Activated T-cell treated with anti-CD3 and anti-CD28 coated beads, Interleukin-2, amount 50 U/mL, for 24 hours (primary cell): ENCODE data around the gene ELMO1.
"Not testable (repeated sequence)": the region's sequence is repeated elsewhere in the genome, so short reads cannot be mapped to it uniquely, and the experiment has no call there.

ENCODE experiments used
- DNase-seq: peaks from one replicate; pipeline ENCODE4 v3.0.0-alpha.2; 2020
- H3K27ac Mint-ChIP-seq: 2 replicates; pipeline ENCODE4 v1.8.0; 2020; ENCODE audit warnings: mild to moderate bottlenecking, mixed read lengths
- H3K27me3 Mint-ChIP-seq: 2 replicates; pipeline ENCODE4 v1.8.0; 2020; ENCODE audit warnings: mixed read lengths
- H3K36me3 Mint-ChIP-seq: 2 replicates; pipeline ENCODE4 v1.8.0; 2020; ENCODE audit warnings: low read depth, mixed read lengths
- H3K4me1 Mint-ChIP-seq: 2 replicates; pipeline ENCODE4 v1.8.0; 2020; ENCODE audit warnings: low read depth, mixed read lengths
- H3K4me3 Mint-ChIP-seq: 2 replicates; pipeline ENCODE4 v1.8.0; 2020; ENCODE audit warnings: mild to moderate bottlenecking, moderate library complexity, mixed read lengths
- H3K9me3 Mint-ChIP-seq: 2 replicates; pipeline ENCODE4 v1.8.0; 2020; ENCODE audit warnings: mixed read lengths

ELMO1 gene

DNA sequence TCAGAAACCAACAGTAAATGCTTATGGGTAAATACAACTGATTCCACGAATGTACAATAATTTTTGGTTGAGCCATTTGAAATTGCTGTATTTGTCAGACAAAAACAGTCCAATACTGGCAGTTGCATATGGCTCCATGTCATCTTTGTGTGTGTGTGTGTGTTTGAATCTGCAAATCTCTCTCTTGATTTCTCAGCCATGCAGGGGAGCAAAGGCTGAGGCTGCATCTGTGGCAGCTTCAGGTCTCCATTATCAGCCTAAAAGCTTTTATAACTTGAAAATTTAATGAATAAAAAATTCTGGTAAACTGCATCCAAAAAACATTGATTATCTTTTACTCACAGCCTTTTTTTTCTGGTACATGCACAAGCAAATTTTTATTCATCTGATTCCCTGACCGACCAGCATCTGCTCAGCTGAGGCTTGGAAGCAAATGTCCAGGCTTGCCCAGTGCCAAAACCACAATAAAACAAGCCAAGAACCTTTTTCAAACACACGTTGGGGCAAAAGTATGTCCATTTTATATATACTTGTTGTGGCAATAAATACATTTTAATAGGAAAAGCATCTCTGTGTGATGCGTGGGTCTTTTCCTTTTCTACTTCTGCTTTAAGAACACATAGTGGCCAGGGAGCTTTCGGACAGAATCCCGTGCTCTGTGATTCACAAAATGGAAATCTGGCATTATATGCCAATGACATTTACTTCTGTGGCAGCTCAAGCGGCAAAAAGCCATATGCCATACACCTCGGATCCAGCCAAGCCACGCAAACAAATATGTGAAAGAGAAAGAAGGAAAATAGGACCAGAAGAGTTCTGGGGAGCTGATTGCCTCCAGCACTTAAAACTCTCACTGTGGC lies 448.8 kb downstream of the ELMO1 start:
- no peak for DNase-seq
- no peak overlapping the region for H3K27ac Mint-ChIP-seq
- no peaks in the 10 kb centered on the region for H3K9me3 Mint-ChIP-seq
- no peak overlapping the region for H3K4me3 Mint-ChIP-seq
- H3K27me3 Mint-ChIP-seq: no peaks in the 10 kb centered on the region
- H3K4me1 Mint-ChIP-seq: no peaks in the 10 kb centered on the region
- H3K36me3 Mint-ChIP-seq: peaks cover 52% of the 10 kb centered on the region

DNA sequence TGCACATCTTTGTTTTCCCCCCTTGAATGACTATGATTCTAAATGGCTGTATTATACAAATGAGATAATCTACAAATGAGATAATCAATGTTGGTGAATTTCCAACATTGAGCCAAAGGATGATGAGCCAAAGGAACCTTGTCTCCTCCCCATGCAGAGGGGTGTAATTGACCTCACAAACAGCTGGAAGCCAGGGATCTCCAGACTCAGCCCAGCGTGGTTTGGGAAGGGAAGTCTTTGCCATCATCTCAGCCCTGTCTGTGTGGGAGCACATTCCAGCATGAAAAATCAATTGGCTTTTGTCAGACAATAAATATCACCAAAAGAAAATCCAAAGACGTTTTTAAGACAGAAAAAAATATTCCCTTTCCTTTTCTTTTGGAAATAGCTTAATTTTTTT lies 452.9 kb downstream of the ELMO1 start:
- no peak for DNase-seq
- Mint-ChIP-seq H3K27ac (no peak overlapping the region), H3K9me3 (no peaks in the 10 kb centered on the region), H3K4me1 (peaks cover 18% of the 10 kb centered on the region), H3K27me3 (no peaks in the 10 kb centered on the region), H3K4me3 (no peak overlapping the region), H3K36me3 (peaks cover 40% of the 10 kb centered on the region)

DNA sequence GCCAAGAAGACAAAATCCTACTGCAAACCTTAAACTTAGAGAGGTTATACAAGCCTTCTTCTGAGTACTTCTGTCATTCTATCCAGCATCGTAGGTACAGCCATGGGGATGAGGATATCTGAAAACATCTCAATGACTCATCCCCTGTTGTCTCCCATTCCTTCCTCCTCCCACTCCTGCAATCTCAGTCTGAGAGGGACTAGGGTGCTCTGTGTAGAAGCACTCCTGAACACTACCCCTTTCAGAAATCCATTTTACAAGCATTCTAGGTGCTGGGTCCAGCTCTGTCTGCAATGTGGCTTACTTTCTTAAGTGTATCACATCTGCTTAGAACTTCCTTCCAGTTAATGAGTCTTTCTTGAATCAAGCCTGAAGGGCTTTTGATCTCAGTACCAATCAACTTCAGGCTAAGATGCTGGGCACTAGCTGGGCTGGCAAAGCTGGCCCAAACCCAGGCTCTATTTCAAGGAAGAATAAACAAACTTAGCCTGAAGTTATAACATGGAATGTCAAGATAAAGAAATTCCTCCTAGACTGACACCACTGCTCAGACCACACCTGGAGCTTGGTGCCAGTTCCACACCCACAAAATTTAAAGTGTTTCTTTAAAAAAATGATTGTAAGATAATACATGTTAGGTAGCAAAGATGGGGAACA lies 454.1 kb downstream of the ELMO1 start:
- Mint-ChIP-seq H3K4me3 (no peak overlapping the region), H3K27ac (no peak overlapping the region)
- no peak for DNase-seq

DNA sequence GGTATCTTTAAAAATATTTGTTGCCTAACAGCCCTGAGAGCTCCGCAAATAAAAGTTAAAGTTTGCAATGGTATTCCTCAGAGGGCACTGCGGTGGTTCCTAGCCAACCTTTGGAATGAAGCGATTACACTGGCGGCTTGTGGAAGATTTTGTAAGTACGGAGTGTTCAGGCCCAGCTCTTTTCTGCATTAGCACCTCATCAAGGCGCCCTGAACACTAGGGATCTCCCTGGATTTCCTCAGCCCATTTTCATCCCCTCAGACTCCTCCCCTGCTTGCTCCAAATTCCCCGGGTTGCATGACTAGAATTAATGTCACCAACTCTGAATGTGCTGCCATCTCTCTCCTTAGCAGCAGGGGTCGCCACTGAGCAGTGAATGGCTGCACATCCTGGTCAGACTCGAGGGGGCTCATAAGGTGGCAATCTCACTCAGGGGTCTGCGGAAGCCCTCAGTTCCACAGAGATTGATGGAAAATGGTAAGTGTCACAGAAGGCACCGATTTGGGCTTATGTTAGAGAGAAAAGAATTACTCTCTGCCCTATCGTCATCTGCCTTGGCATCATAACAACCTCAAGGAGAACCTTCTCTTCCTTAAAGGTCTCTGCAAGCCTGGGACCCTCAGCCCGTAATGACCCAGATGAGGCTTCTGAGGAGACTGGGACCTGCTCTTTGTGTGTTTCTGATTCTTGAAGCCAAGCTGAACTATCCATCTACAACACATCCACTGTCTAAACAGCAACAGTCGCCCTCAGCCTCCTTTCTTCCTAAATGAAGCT lies 461.5 kb downstream of the ELMO1 start:
- Mint-ChIP-seq H3K27me3 (no peaks in the 10 kb centered on the region), H3K36me3 (peaks cover 24% of the 10 kb centered on the region), H3K4me3 (no peak overlapping the region), H3K9me3 (no peaks in the 10 kb centered on the region), H3K27ac (no peak overlapping the region), H3K4me1 (peaks cover 48% of the 10 kb centered on the region)
- DNase-seq: peak; percentile 79

More for the DNA sequence above, 454.1 kb downstream of the ELMO1 start:
- Mint-ChIP-seq H3K27me3 (no peaks in the 10 kb centered on the region), H3K36me3 (peaks cover 30% of the 10 kb centered on the region), H3K4me1 (peaks cover 20% of the 10 kb centered on the region), H3K9me3 (no peaks in the 10 kb centered on the region)

DNA sequence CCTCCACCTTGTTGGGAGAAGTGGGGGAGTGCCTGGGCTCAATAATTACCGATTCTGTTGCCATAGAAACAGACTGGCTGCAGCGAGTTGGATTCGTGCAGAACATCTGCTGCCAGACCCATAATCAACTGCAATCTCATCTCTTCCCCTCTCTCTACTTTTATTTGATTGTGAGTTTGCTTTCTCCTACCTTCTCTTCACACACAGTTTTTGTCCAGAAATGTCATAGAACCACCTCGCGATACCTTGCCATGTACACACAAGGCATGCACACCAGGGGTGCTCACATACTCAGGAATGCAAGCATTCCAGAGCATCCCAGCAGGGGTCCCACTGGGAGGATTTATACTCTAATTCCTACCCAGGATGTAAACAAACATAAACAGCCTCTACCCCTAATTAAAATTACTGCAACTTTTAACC lies 462.1 kb downstream of the ELMO1 start:
- no peaks in the 10 kb centered on the region for H3K9me3 Mint-ChIP-seq
- DNase-seq: no peak
- H3K36me3 Mint-ChIP-seq: peaks cover 25% of the 10 kb centered on the region
- H3K4me3 Mint-ChIP-seq: no peak overlapping the region
- H3K4me1 Mint-ChIP-seq: peaks cover 49% of the 10 kb centered on the region
- no peaks in the 10 kb centered on the region for H3K27me3 Mint-ChIP-seq
- H3K27ac Mint-ChIP-seq: no peak overlapping the region

DNA sequence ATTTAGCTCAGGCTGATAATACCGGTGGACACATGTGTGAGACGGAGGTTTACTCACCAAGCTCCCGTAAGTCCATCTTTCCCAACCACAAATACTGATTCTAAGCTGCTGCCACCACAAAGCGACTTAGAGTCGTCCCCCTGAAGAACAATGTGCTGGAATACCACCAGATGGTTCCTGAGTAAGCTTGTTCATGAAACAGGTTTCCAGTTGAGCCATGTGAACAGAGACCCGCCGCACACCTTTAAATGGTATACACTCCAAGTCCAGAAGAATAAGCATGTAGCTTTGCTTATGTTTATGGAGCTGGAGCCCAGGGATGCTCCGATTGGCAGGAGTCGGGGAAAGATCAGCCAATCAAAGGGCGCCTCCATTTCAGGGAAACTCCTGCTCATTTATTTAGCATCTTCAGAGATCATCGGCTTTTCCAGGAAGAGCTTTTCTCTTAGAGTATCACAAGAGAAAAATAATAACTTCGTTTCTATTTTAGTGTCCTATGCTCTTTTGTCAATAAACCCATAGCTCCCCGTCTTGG lies 462.7 kb downstream of the ELMO1 start:
- Mint-ChIP-seq H3K27ac (no peak overlapping the region), H3K4me3 (no peak overlapping the region), H3K4me1 (peaks cover 52% of the 10 kb centered on the region)

DNA sequence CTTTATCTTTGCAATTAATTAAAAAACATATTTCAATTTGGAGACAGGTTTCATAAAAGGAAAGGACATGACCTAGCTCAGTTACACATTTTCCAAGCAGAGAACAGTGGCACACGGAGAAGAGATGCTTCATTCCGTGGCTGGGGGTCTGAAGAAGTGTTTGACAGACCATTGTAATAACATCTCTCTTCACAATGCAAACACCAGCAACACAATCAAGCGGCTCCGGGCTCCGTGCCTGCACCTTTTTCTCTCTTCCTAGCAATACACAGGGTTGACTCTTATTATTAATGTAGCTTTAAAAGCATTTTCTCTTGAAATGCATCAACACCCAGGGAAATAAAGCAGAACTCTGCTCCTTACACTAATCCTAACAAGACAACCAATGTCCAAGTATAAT lies 463.3 kb downstream of the ELMO1 start:
- Mint-ChIP-seq H3K4me3 (no peak overlapping the region), H3K27ac (no peak overlapping the region), H3K36me3 (peaks cover 31% of the 10 kb centered on the region), H3K9me3 (no peaks in the 10 kb centered on the region), H3K4me1 (peaks cover 51% of the 10 kb centered on the region), H3K27me3 (no peaks in the 10 kb centered on the region)
- DNase-seq: no peak

More for the DNA sequence above, 462.7 kb downstream of the ELMO1 start:
- DNase-seq: no peak
- no peaks in the 10 kb centered on the region for H3K27me3 Mint-ChIP-seq
- no peaks in the 10 kb centered on the region for H3K9me3 Mint-ChIP-seq
- H3K36me3 Mint-ChIP-seq: peaks cover 26% of the 10 kb centered on the region

DNA sequence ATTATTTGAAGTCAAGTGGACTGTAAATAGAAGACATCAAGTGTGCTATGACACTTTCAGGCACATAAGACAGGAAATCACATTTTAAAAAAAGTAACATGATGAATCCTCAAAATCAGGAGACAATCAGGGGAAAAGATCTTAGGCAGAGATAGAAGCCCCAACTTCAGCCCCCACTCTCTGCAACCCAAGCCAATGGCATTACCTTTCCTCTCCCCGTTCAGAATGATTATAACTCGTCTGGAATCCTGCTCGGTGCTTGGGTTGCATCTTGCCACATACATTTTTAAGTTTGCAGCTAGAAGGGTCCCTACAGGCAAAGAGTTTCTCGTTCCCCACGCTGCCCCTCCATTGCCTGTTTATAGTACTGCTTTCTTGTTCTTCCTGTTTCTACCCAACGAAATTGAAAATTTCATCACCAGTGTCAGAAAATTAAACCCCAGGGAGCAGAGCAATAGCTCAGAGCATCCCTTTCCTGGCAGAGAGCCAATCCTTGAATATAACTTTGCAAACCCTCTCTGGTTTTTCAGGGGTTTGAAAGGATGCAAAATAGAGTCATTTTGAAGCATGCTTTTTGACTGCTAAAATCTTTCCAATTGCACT lies 463.9 kb downstream of the ELMO1 start:
- H3K4me3 Mint-ChIP-seq: no peak overlapping the region
- no peak overlapping the region for H3K27ac Mint-ChIP-seq
- H3K27me3 Mint-ChIP-seq: no peaks in the 10 kb centered on the region
- H3K4me1 Mint-ChIP-seq: peaks cover 53% of the 10 kb centered on the region
- peaks cover 36% of the 10 kb centered on the region for H3K36me3 Mint-ChIP-seq
- no peak for DNase-seq
- no peaks in the 10 kb centered on the region for H3K9me3 Mint-ChIP-seq

DNA sequence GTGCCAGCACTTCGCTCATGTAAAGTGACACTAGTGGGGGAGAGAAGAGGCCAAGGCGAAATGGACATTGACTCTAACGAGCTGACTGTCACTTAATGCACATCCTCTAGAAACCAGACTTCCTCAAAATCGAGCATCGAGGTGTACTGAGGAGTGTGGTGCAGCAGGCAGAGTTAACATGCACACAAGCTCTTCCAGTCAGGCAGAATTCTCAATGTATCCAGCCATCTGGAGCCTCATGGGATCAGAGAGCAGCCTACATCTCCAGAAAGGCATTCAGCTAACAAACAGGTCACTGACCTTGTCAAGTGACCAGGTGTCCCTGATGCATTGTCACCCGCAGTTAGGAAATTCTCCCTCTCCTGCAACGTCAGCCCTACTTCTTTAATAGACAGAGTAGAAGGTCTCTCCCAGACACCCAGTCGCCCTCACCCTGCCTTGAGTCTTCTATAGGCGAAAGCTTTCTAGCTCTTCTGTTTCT lies 464.6 kb downstream of the ELMO1 start:
- Mint-ChIP-seq H3K27me3 (no peaks in the 10 kb centered on the region), H3K4me3 (no peak overlapping the region), H3K9me3 (no peaks in the 10 kb centered on the region), H3K36me3 (peaks cover 38% of the 10 kb centered on the region), H3K4me1 (peaks cover 52% of the 10 kb centered on the region), H3K27ac (no peak overlapping the region)
- no peak for DNase-seq

DNA sequence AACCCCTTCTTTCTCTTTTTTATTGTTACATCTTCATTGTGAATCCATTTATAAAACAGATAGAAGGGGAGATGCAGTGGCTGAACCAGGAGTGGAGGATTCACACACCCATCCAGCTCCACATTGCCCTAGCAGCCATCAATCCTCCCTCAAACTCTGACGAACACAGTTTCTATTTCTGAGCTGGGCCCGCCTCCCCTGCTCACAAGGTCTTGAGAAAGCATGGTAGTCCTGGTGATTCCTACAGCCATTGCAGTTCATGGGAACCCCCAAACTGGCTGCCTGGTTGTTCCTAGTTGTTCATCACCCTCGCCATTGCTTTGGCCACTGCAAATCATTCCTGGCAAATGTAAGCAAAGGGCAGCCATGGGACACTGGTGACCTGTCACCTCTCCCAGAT lies 465.9 kb downstream of the ELMO1 start:
- Mint-ChIP-seq H3K4me3 (no peak overlapping the region), H3K4me1 (peaks cover 42% of the 10 kb centered on the region), H3K27me3 (no peaks in the 10 kb centered on the region), H3K27ac (no peak overlapping the region), H3K36me3 (peaks cover 48% of the 10 kb centered on the region), H3K9me3 (no peaks in the 10 kb centered on the region)
- no peak for DNase-seq

DNA sequence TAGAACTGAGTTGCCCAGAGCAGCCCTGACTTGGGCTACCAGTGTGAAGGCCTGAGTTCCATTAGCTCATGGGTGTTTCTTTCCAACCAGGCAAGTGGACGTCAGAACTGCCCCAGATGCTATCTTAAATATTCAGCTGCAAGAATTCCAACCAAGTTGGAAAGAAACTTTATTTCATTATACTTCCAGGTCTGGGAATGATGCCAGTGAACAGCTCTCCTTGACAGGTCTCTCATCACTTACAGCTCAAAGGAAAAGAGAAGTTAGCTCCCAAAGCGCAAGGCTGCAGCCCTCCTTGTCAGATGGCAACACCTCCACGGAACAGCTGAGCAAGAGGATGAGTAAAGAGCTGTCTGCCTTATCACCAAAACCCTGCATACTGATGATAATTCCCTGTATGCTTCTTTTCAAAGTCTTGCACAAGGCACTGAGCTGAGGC lies 468.8 kb downstream of the ELMO1 start:
- DNase-seq: no peak
- Mint-ChIP-seq H3K9me3 (no peaks in the 10 kb centered on the region), H3K4me3 (no peak overlapping the region), H3K4me1 (peaks cover 29% of the 10 kb centered on the region), H3K36me3 (peaks cover 63% of the 10 kb centered on the region), H3K27me3 (no peaks in the 10 kb centered on the region), H3K27ac (no peak overlapping the region)

DNA sequence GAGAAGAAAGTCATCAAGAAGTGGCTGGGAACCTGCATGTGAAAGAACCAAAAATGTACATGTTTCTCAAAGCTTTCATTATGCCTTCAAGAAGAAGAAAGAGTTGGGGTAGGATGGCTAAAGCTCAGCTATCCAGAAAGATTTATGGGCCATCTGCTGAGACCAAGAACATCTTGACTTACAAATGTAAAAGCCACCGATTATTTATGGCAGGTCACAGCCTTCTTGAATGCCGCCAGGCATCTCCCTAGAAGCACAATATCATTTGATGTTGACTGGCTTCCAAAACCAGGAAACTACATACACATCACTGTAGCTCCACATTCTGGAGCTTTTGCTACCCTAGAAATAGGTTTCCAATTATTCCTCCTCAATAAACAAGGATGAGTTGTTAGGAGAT lies 470.2 kb downstream of the ELMO1 start:
- DNase-seq: no peak
- Mint-ChIP-seq H3K27ac (no peak overlapping the region), H3K4me3 (no peak overlapping the region), H3K27me3 (no peaks in the 10 kb centered on the region), H3K9me3 (no peaks in the 10 kb centered on the region), H3K4me1 (peaks cover 23% of the 10 kb centered on the region), H3K36me3 (peaks cover 66% of the 10 kb centered on the region)

DNA sequence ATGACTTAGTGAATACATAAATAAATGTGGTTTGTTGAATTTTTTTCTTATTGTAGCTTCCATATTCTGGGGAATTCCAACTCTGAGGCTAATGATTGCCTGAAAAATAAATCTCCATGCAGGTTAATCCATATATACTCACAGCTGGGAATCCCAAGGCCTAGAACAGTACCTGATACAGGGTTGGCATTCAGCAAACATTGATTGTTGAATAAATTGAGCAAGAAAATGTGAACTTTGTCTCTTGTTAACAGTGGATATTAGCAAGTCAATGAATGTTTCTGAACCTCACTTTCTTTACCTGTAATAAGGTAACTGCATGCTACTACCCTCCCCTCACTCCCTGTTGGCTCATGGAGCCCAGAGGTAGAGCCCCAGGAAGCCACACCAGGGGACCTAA lies 470.8 kb downstream of the ELMO1 start:
- Mint-ChIP-seq H3K27me3 (no peaks in the 10 kb centered on the region), H3K4me3 (no peak overlapping the region), H3K36me3 (peaks cover 72% of the 10 kb centered on the region), H3K9me3 (no peaks in the 10 kb centered on the region), H3K4me1 (peaks cover 21% of the 10 kb centered on the region), H3K27ac (no peak overlapping the region)
- no peak for DNase-seq

DNA sequence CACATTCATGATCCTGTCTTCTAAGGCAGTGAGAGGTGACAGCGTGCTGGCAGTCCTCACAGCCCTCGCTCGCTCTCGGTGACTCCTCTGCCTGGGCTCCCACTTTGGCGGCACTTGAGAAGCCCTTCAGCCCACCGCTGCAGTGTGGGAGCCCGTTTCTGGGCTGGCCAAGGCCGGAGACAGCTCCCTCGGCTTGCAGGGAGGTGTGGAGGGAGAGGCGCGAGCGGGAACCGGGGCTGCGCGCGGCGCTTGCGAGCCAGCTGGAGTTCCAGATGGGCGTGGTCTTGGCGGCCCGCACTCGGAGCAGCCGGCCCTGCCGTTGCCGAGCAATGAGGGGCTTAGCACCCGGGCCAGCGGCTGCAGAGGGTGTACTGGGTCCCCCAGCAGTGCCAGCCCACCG lies 475.1 kb downstream of the ELMO1 start:
- not testable (repeated sequence) for H3K27ac Mint-ChIP-seq, DNase-seq, H3K9me3 Mint-ChIP-seq, H3K27me3 Mint-ChIP-seq, H3K4me3 Mint-ChIP-seq
- Mint-ChIP-seq H3K36me3 (peaks cover 70% of the 10 kb centered on the region), H3K4me1 (peaks cover 35% of the 10 kb centered on the region)
